Smooth muscle cell (in vitro differentiated cells): ENCODE data around the gene PRSS8. TPM values are rescaled to one million over a fixed set of nuclear protein-coding genes. Genes with fewer than 3 reads are reported as not detected.
"Not testable (repeated sequence)": the region's sequence is repeated elsewhere in the genome, so short reads cannot be mapped to it uniquely, and the experiment has no call there.

ENCODE experiments used
- DNase-seq: peaks from one replicate; lab custom pipeline; 2025; ENCODE audit not compliant: unreplicated experiment; lab: John Stamatoyannopoulos, UW
- H2AFZ ChIP-seq: fragments of 200-600 bp; sonication (generic); 2 replicates; pipeline ENCODE4 v1.6.0; 2016; ENCODE audit warnings: antibody characterized with exemption, low read depth, mild to moderate bottlenecking
- H3F3A ChIP-seq: fragments of 200-600 bp; sonication (generic); 2 replicates; pipeline ENCODE4 v1.6.0; 2017; ENCODE audit warnings: antibody characterized with exemption, low read depth
- H3K27ac ChIP-seq: fragments of 200-600 bp; sonication (generic); 2 replicates; pipeline ENCODE4 v1.5.1; 2016; ENCODE audit warnings: low read depth, mild to moderate bottlenecking
- H3K27me3 ChIP-seq: fragments of 200-600 bp; sonication (generic); 2 replicates; pipeline ENCODE4 v1.6.1; 2016; ENCODE audit warnings: low read depth, mild to moderate bottlenecking
- H3K36me3 ChIP-seq: fragments of 200-600 bp; sonication (generic); 2 replicates; pipeline ENCODE4 v1.5.1; 2016; ENCODE audit warnings: low read depth
- H3K4me1 ChIP-seq: fragments of 200-600 bp; sonication (generic); 2 replicates; pipeline ENCODE4 v1.5.1; 2016; ENCODE audit warnings: low read depth
- H3K4me2 ChIP-seq: fragments of 200-600 bp; sonication (generic); 2 replicates; pipeline ENCODE4 v1.6.0; 2016; ENCODE audit warnings: mild to moderate bottlenecking
- H3K4me3 ChIP-seq: fragments of 200-600 bp; sonication (generic); 2 replicates; pipeline ENCODE4 v1.5.1; 2016; ENCODE audit warnings: mild to moderate bottlenecking
- H3K79me2 ChIP-seq: fragments of 200-600 bp; sonication (generic); 2 replicates; pipeline ENCODE4 v1.6.0; 2016; ENCODE audit warnings: low read depth, mild to moderate bottlenecking
- H3K9ac ChIP-seq: fragments of 200-600 bp; sonication (generic); 2 replicates; pipeline ENCODE4 v1.6.0; 2016; ENCODE audit warnings: low read depth
- H3K9me3 ChIP-seq: fragments of 200-600 bp; sonication (generic); replicated peaks from 2 replicates; pipeline ENCODE4 v1.5.1; 2016; ENCODE audit warnings: low read depth
- H4K20me1 ChIP-seq: fragments of 200-600 bp; sonication (generic); 2 replicates; pipeline ENCODE4 v1.6.0; 2016; ENCODE audit warnings: low read depth
- CTCF ChIP-seq: fragments of 200-600 bp; sonication (generic); IDR thresholded peaks from 2 replicates; pipeline ENCODE4 v1.5.1; 2017; ENCODE audit warnings: borderline replicate concordance, mild to moderate bottlenecking, antibody characterized with exemption; ENCODE audit not compliant: insufficient read depth, poor library complexity, severe bottlenecking
- WGBS: methylation state at CpG from one replicate; pipeline ENCODE4 v1.1.7; 2016; ENCODE audit warnings: low lambda C conversion rate; 5-methylcytosine and 5-hydroxymethylcytosine counted together
- polyA plus RNA-seq: library from polyadenylated mRNA; unstranded; fragments of >200 nt; fragmentation: Nextera tagmentation; extraction: Ambion mirVana; gene quantifications from 2 replicates; pipeline ENCODE4 v1.2.1, GENCODE V29; 2016
- total RNA-seq: library from RNA; depleted of rRNA; stranded (reverse); fragments of >200 nt; gene quantifications from 2 replicates; pipeline ENCODE4 v1.2.3, GENCODE V29; 2014

Gene PRSS8
- total and polyA plus RNA-seq, 2 experiments from 2014 or later: 13.9 to 17.3 TPM

- Histone ChIP-seq H3F3A (no peaks in the 10 kb centered on the region), H3K79me2 (no peaks in the 10 kb centered on the region), H2AFZ (no peak overlapping the region), H3K27ac (no peak overlapping the region), H3K36me3 (no peaks in the 10 kb centered on the region), H3K9me3 (no peaks in the 10 kb centered on the region), H3K4me3 (no peak overlapping the region), H3K27me3 (no peaks in the 10 kb centered on the region), H3K9ac (no peak overlapping the region), H4K20me1 (no peaks in the 10 kb centered on the region), H3K4me2 (no peak overlapping the region), H3K4me1 (peaks cover 6% of the 10 kb centered on the region)
- no peak for TF ChIP-seq CTCF
- no peak for DNase-seq
- 92% methylated on average over 8 of the region's 8 CpGs for WGBS
These were observed 31.8 kb upstream of the PRSS8 start for GRCh38 chr16:31167315-31167714.

- Histone ChIP-seq H3K9ac (no peak overlapping the region), H3F3A (no peaks in the 10 kb centered on the region), H3K79me2 (no peaks in the 10 kb centered on the region), H3K27ac (no peak overlapping the region), H3K27me3 (no peaks in the 10 kb centered on the region), H3K4me2 (no peak overlapping the region), H2AFZ (no peak overlapping the region), H3K9me3 (no peaks in the 10 kb centered on the region), H4K20me1 (no peaks in the 10 kb centered on the region), H3K4me1 (no peaks in the 10 kb centered on the region), H3K4me3 (no peak overlapping the region), H3K36me3 (no peaks in the 10 kb centered on the region)
- TF ChIP-seq CTCF: no peak
- 86% methylated on average over 8 of the region's 8 CpGs for WGBS
- no peak for DNase-seq
These were observed 21.6 kb upstream of the PRSS8 start for GRCh38 chr16:31157136-31157535.

- not testable (repeated sequence) for H3K4me3 ChIP-seq, H4K20me1 ChIP-seq, H3K27ac ChIP-seq, H3K9ac ChIP-seq, DNase-seq, H3K9me3 ChIP-seq, H3F3A ChIP-seq, H2AFZ ChIP-seq, H3K4me2 ChIP-seq, H3K4me1 ChIP-seq, H3K79me2 ChIP-seq, H3K36me3 ChIP-seq
- peaks cover 27% of the 10 kb centered on the region for H3K27me3 ChIP-seq
- WGBS: 87% methylated on average over 6 of the region's 6 CpGs
These were observed 15.4 kb upstream of the PRSS8 start for GRCh38 chr16:31150976-31151375.

GRCh38 chr16:31149894-31150890 is 14.7 kb upstream of the PRSS8 start, which contains the start of gene PRSS36:
PRSS36 (minus strand) TSS chr16:31150066; CDS start chr16:31150035, 31 bp downstream.
- Histone ChIP-seq H3K4me1 (no peaks in the 10 kb centered on the region), H3K27ac (no peak within 1 kb of the TSS), H3K36me3 (no peaks in the 10 kb centered on the region), H3F3A (no peaks in the 10 kb centered on the region), H3K9ac (no peak within 1 kb of the TSS), H3K9me3 (no peaks in the 10 kb centered on the region), H4K20me1 (no peaks in the 10 kb centered on the region), H3K4me2 (no peak within 1 kb of the TSS), H2AFZ (no peak within 1 kb of the TSS), H3K4me3 (no peak within 1 kb of the TSS), H3K27me3 (peaks cover 27% of the 10 kb centered on the region), H3K79me2 (no peaks in the 10 kb centered on the region)
- DNase-seq: no peak
- WGBS: 84% methylated on average over 11 of the region's 11 CpGs
- no peak for TF ChIP-seq CTCF
